Sigmoid colon (tissue), 3 donors: ENCODE data around the gene CCN2.

ENCODE experiments used
- CTCF ChIP-seq, 4 experiments: fragments of 450-650 bp in 3 of 4; fragments of 200-600 bp in 1 of 4; IDR thresholded peaks; one replicate each; pipeline ENCODE4 v1.5.1; 2016 to 2019; ENCODE audit warnings: antibody characterized with exemption in 4 of 4, mild to moderate bottlenecking in 3 of 4, moderate library complexity in 2 of 4
- POLR2A ChIP-seq, 2 donors: fragments of 450-650 bp; IDR thresholded peaks; one replicate each; pipeline ENCODE4 v1.6.1; 2016; ENCODE audit warnings: antibody characterized with exemption in 2 of 2, mild to moderate bottlenecking in 2 of 2, moderate library complexity in 2 of 2

DNA sequence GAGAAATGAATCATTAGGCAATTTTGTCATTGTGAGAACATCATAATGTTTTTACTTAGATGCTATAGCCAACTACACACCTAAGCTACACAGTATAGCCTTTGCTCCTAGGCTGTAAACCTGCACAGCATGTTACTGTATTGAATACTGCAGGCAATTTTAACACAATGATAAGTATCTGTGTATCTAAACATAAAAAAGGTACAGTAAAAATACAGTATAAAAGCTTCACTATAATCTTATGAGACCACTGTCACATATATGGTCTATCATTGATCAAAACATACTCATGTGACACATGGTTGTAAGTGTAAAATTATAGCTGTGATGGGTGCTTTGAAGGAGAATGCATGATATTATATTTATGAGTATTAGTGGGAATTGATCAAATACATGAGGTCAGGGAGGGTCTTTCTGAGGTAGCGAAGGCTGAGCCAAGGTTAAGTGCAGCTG, 29.2 kb upstream of the CCN2 start:
- TF ChIP-seq CTCF (IDR thresholded peaks at IDR 0.05) (no peak), POLR2A (IDR thresholded peaks at IDR 0.05) (no peak)
